NCI-H1694 treated with DMSO at 0.1 percent for 48 hours (cell line): ENCODE results near the gene TSPAN18.

ENCODE experiments used
- DNase-seq: peaks from one replicate; lab custom pipeline; 2025; lab: John Stamatoyannopoulos, UW

The TSPAN18 gene

GRCh38 chr11:44916801-44917385 is 190.1 kb downstream of the TSPAN18 start:
- DNase-seq: no peak

- no peak for DNase-seq
These were observed 191.0 kb downstream of the TSPAN18 start for GRCh38 chr11:44917741-44918140.

GRCh38 chr11:44920451-44920850 is 193.7 kb downstream of the TSPAN18 start:
- no peak for DNase-seq

- no peak for DNase-seq
These were observed 196.4 kb downstream of the TSPAN18 start for GRCh38 chr11:44923115-44923514.

- no peak for DNase-seq
These were observed 197.0 kb downstream of the TSPAN18 start for GRCh38 chr11:44923806-44924205.

- no peak for DNase-seq
These were observed 199.3 kb downstream of the TSPAN18 start for GRCh38 chr11:44926036-44926435.

- peak; percentile 69 for DNase-seq
These were observed 200.5 kb downstream of the TSPAN18 start for GRCh38 chr11:44927174-44927661.

GRCh38 chr11:44928144-44928543 is 201.4 kb downstream of the TSPAN18 start:
- no peak for DNase-seq

- DNase-seq: no peak
These were observed 202.1 kb downstream of the TSPAN18 start for GRCh38 chr11:44928816-44929215.

- DNase-seq: no peak
These were observed 204.0 kb downstream of the TSPAN18 start for GRCh38 chr11:44930588-44931302.

GRCh38 chr11:44931466-44931865 is 204.7 kb downstream of the TSPAN18 start:
- no peak for DNase-seq

- DNase-seq: no peak
These were observed 207.3 kb downstream of the TSPAN18 start for GRCh38 chr11:44934110-44934509.

GRCh38 chr11:44934735-44935250 is 208.0 kb downstream of the TSPAN18 start:
- no peak for DNase-seq

GRCh38 chr11:44936525-44936924 is 209.8 kb downstream of the TSPAN18 start:
- DNase-seq: peak; percentile 73

GRCh38 chr11:44936951-44937543 is 210.3 kb downstream of the TSPAN18 start:
- peak; percentile 60 for DNase-seq

GRCh38 chr11:44938066-44938691 is 211.4 kb downstream of the TSPAN18 start:
- no peak for DNase-seq

- DNase-seq: peak; percentile 59
These were observed 213.1 kb downstream of the TSPAN18 start for GRCh38 chr11:44939673-44940395.

- no peak for DNase-seq
These were observed 213.6 kb downstream of the TSPAN18 start for GRCh38 chr11:44940404-44940803.

- DNase-seq: no peak
These were observed 214.1 kb downstream of the TSPAN18 start for GRCh38 chr11:44940835-44941234.

GRCh38 chr11:44941259-44942021 is 214.7 kb downstream of the TSPAN18 start:
- no peak for DNase-seq
